KMS-11 (cell line): ENCODE data around the gene RASSF6.
"Not testable (repeated sequence)": the region's sequence is repeated elsewhere in the genome, so short reads cannot be mapped to it uniquely, and the experiment has no call there.

ENCODE experiments used
- H2AFZ ChIP-seq: fragments of 200-600 bp; sonication (generic); 2 replicates; pipeline ENCODE4 v1.6.1; 2016; ENCODE audit warnings: antibody characterized with exemption, mixed run types, low read depth
- H3K27ac ChIP-seq: fragments of 200-600 bp; sonication (generic); 2 replicates; pipeline ENCODE4 v1.6.1; 2016; ENCODE audit warnings: mild to moderate bottlenecking, mixed run types
- H3K27me3 ChIP-seq: fragments of 200-600 bp; sonication (generic); 2 replicates; pipeline ENCODE4 v1.6.1; 2017; ENCODE audit warnings: mild to moderate bottlenecking, low read depth, mixed run types, moderate library complexity; ENCODE audit not compliant: insufficient read depth
- H3K36me3 ChIP-seq: fragments of 200-600 bp; sonication (generic); 2 replicates; pipeline ENCODE4 v1.6.1; 2017; ENCODE audit warnings: mild to moderate bottlenecking, mixed run types; ENCODE audit not compliant: insufficient read depth
- H3K4me1 ChIP-seq: fragments of 200-600 bp; sonication (generic); 2 replicates; pipeline ENCODE4 v1.6.1; 2016; ENCODE audit warnings: mild to moderate bottlenecking, low read depth, mixed run types; ENCODE audit not compliant: poor library complexity, severe bottlenecking
- H3K4me2 ChIP-seq: fragments of 200-600 bp; sonication (generic); 2 replicates; pipeline ENCODE4 v1.7.0; 2016; ENCODE audit warnings: mild to moderate bottlenecking, mixed run types
- H3K4me3 ChIP-seq: fragments of 200-600 bp; sonication (generic); IDR thresholded peaks from 2 replicates; pipeline ENCODE4 v1.6.1; 2017; ENCODE audit warnings: low read depth, low read length, mixed read lengths; ENCODE audit not compliant: insufficient read depth
- H3K79me2 ChIP-seq: fragments of 200-600 bp; sonication (generic); 2 replicates; pipeline ENCODE4 v1.6.1; 2016; ENCODE audit warnings: low read depth, mixed run types; ENCODE audit not compliant: insufficient read depth
- H3K9ac ChIP-seq: fragments of 200-600 bp; sonication (generic); 2 replicates; pipeline ENCODE4 v1.6.1; 2016; ENCODE audit warnings: mild to moderate bottlenecking, mixed run types
- H4K20me1 ChIP-seq: fragments of 200-600 bp; sonication (generic); 2 replicates; pipeline ENCODE4 v1.6.1; 2016; ENCODE audit warnings: mild to moderate bottlenecking, mixed run types; ENCODE audit not compliant: insufficient read depth
- TF ChIP-seq, protein P1 (sequence below): fragments of 200-600 bp; sonication (generic); conservative IDR thresholded peaks from 2 replicates; pipeline ENCODE4 v1.6.1; 2017; ENCODE audit warnings: low read depth, mild to moderate bottlenecking, antibody characterized with exemption, low read length, moderate library complexity, mixed read lengths

RASSF6 gene, protein sequence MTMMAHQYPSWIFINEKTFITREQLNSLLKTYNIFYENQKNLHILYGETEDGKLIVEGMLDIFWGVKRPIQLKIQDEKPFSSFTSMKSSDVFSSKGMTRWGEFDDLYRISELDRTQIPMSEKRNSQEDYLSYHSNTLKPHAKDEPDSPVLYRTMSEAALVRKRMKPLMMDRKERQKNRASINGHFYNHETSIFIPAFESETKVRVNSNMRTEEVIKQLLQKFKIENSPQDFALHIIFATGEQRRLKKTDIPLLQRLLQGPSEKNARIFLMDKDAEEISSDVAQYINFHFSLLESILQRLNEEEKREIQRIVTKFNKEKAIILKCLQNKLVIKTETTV

DNA sequence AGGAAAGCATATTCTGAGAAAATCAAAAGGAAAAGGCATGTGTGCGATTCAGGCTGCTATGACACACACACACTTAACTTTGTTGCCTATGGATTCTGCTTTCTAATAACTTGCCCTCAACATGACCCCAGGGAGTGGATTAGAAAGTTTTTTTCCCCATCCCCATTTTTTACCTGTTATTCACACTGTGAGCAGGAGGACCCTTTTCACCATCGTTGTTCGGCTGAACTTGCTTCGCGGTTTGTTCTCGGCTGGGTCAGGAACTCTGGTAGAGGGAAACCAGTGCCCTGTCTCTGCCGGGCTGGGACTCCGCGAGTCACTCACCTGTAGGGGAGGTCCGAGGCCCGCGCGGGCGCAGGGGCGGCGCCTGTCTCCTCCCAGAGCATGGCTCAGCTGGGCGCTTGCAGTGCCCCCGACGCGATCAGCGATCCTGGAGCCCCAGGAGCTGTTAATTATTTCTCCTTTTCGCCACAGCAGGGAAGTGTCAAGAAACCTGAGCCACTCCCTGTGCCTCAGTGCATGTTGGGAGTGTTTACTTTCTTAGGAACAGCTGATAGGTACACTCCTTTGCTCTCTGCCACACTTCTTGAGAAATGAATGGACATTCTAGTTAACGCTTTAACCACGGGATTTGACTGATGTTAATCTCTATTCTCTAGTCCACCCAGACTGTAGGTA is at the start of gene RASSF6:
Gene RASSF6 (minus strand): TSS at position 322 of the 678 bp plus-strand sequence. CDS start 8,641 bp downstream, outside the sequence.
- H3K27ac ChIP-seq: no peak within 1 kb of the TSS

DNA sequence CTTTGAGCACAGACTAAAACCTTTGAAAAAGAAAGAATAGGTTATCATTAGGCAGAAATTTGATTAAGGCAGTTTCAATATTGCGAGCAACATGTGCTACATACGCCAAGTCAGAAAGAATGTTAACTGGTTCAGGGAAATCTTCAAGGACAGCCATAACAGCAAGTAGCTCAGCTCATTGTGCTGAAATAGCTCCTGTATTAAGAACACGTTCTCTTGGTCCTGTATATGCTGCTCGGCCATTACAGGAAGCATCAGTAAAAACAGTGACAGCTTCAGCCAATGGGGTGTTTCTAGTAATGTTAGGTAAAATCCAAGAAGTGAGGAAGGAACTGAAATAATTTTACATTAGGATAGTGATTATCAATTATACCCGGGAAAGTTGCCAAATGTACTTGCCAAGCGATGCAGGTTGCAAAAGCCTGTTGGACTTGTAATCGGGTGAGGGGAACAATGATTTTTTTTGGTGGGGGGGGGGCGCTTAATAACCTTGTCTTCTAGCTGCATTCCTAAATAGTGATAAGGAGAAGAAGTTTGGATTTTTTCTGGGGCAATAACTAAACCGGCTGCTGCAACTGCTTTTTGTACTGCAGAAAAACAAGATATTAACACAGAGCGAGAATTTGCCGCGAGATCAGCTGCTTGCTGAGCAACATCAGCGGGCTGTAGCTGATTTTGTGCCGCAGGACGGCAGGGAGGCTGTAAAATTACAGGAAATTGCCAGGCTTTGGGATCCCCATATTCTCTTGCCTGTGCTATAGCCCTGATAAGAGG is 49.4 kb upstream of the RASSF6 start:
- Histone ChIP-seq H3K4me1 (no peaks in the 10 kb centered on the region), H3K27ac (no peak overlapping the region), H3K79me2 (no peaks in the 10 kb centered on the region), H2AFZ (no peak overlapping the region), H3K9ac (no peak overlapping the region), H3K36me3 (no peaks in the 10 kb centered on the region), H3K4me2 (no peak overlapping the region), H3K27me3 (no peaks in the 10 kb centered on the region), H4K20me1 (no peaks in the 10 kb centered on the region), H3K4me3 (no peak overlapping the region)
- TF ChIP-seq, protein P1, sequence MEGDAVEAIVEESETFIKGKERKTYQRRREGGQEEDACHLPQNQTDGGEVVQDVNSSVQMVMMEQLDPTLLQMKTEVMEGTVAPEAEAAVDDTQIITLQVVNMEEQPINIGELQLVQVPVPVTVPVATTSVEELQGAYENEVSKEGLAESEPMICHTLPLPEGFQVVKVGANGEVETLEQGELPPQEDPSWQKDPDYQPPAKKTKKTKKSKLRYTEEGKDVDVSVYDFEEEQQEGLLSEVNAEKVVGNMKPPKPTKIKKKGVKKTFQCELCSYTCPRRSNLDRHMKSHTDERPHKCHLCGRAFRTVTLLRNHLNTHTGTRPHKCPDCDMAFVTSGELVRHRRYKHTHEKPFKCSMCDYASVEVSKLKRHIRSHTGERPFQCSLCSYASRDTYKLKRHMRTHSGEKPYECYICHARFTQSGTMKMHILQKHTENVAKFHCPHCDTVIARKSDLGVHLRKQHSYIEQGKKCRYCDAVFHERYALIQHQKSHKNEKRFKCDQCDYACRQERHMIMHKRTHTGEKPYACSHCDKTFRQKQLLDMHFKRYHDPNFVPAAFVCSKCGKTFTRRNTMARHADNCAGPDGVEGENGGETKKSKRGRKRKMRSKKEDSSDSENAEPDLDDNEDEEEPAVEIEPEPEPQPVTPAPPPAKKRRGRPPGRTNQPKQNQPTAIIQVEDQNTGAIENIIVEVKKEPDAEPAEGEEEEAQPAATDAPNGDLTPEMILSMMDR: no peak

More for the DNA sequence above, at the start of gene RASSF6:
- Histone ChIP-seq H3K4me2 (peak within 1 kb of the TSS; percentile 85), H4K20me1 (no peaks in the 10 kb centered on the region; the same call in 1 of the 2 replicates), H3K27me3 (no peaks in the 10 kb centered on the region), H3K9ac (peak within 1 kb of the TSS; percentile 1; the same call in 1 of the 2 replicates), H3K79me2 (no peaks in the 10 kb centered on the region), H2AFZ (peak within 1 kb of the TSS; percentile 59), H3K4me3 (no peak within 1 kb of the TSS), H3K4me1 (peaks cover 8% of the 10 kb centered on the region), H3K36me3 (no peaks in the 10 kb centered on the region)
- TF ChIP-seq, protein P1: no peak

DNA sequence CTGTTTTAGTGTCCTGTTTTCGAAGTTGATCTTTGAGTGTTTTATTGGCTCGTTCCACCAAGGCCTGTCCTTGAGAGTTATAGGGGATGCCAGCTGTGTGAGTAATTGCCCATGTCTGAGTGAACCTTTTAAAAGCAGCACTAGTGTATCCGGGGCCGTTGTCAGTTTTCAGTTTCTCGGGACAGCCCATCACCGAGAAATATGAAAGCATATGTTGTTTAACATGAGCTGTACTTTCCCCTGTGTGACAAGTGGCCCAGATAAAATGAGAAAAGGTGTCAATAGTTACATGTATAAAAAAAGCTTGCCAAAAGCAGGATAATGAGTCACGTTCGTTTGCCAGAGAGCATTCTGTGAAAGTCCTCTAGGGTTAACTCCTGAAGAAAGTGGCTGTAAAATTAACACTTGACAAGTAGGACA is 48.6 kb upstream of the RASSF6 start:
- no peaks in the 10 kb centered on the region for H3K27me3 ChIP-seq
- no peaks in the 10 kb centered on the region for H4K20me1 ChIP-seq
- no peak overlapping the region for H3K4me3 ChIP-seq
- no peaks in the 10 kb centered on the region for H3K79me2 ChIP-seq
- TF ChIP-seq, protein P1: no peak
- no peaks in the 10 kb centered on the region for H3K4me1 ChIP-seq
- H3K4me2 ChIP-seq: no peak overlapping the region
- H3K9ac ChIP-seq: no peak overlapping the region
- H3K27ac ChIP-seq: no peak overlapping the region
- no peaks in the 10 kb centered on the region for H3K36me3 ChIP-seq
- H2AFZ ChIP-seq: no peak overlapping the region

DNA sequence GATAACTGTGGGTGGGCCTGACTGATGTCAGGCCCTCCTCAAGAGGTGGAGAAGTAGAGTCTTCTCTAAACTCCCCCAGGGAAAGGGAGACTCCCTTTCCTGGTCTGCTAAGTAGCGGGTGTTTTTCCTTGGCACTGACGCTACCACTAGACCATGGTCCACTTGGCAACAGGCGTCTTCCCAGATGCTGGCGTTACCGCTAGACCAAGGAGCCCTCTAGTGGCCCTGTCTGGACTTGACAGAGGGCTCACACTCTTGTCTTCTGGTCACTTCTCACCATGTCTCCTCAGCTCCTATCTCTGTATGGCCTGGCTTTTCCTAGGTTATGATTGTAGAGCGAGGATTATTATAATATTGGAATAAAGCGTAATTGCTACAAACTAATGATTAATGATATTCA is 45.7 kb upstream of the RASSF6 start:
- H3K27me3 ChIP-seq, H3K79me2 ChIP-seq, H3K9ac ChIP-seq, H3K4me1 ChIP-seq, H3K4me2 ChIP-seq, H3K4me3 ChIP-seq, H3K27ac ChIP-seq, H3K36me3 ChIP-seq, H2AFZ ChIP-seq, H4K20me1 ChIP-seq: not testable (repeated sequence)
